Measurements from ENCODE around the gene ZNF391. TPM values are rescaled to one million over a fixed set of nuclear protein-coding genes. Genes with fewer than 3 reads are reported as not detected.

ZNF391 gene
- total and polyA plus RNA-seq, 2 of the 4 experiments (the other 2 are of a cell fraction): 0.18 to 0.22 TPM

DNA sequence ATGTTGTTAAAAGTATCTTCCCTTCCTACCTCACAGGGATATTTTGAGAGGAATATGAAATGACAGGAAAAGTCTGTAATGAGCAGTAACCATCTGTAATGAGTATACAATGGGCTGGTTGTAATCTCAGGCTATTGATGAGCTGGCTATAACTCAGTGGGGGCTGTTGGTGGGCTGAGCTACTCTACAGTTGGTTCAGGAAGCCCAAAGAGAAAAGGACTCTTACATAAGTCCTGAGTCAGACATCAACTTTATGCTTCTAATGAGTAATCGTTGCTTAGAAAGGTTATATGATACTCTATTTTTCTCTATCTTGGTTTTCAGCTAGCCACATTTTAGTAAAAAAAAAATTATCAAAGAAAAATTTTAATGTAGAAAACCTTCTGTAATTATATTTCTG, 26.4 kb downstream of the ZNF391 start:
- CTCF ChIA-PET: no interaction called here
- H3K4me3 ChIP-seq (ENCODE audit: insufficient read depth, low read depth, low read length): no peak overlapping the region
- no peaks in the 10 kb centered on the region for H3K9me3 ChIP-seq (ENCODE audit: control insufficient read depth, insufficient read depth, low read length)
- no peaks in the 10 kb centered on the region for H3K9me1 ChIP-seq (ENCODE audit: insufficient read depth, low read length)
- H4K5ac ChIP-seq (ENCODE audit: low read depth, low read length): no peak overlapping the region
- no peak overlapping the region for H2BK20ac ChIP-seq (ENCODE audit: low read depth, low read length)
- dilution Hi-C loops (cut with HindIII; ENCODE audit: low sequenced_read_pairs, unreplicated experiment) (no loop called here), intact Hi-C loops (cut with micrococcal nuclease) (no loop called here), in situ Hi-C loops (cut with MboI; ENCODE audit: low sequenced_read_pairs) (no loop called here)
- no peak overlapping the region for H3K4ac ChIP-seq (ENCODE audit: low read depth, low read length)
- BruUV-seq (replicated peaks): no TSS peak
- ATAC-seq (ENCODE audit: low read depth): no peak
- H2AFZ ChIP-seq (replicated peaks; ENCODE audit: low read length, poor library complexity): no peak overlapping the region
- H2AK9ac ChIP-seq (replicated peaks; ENCODE audit: low read depth, low read length, poor library complexity): no peak overlapping the region
- TF ChIP-seq RAD21 (IDR thresholded peaks at IDR 0.05; ENCODE audit: low read length) (no peak), FOS (IDR thresholded peaks at IDR 0.05; ENCODE audit: low read depth, low read length) (no peak), MAFK (IDR thresholded peaks at IDR 0.05; ENCODE audit: low read depth, low read length) (no peak), CEBPB (IDR thresholded peaks at IDR 0.05; ENCODE audit: low read depth, low read length) (no peak), MXI1 (IDR thresholded peaks at IDR 0.05; ENCODE audit: borderline replicate concordance, low read depth, low read length) (no peak), BHLHE40 (IDR thresholded peaks at IDR 0.05; ENCODE audit: low read depth, low read length) (no peak), RFX5 (IDR thresholded peaks at IDR 0.05; ENCODE audit: low read depth, low read length) (no peak), RCOR1 (IDR thresholded peaks at IDR 0.05; ENCODE audit: insufficient replicate concordance, low read length) (no peak), MAZ (IDR thresholded peaks at IDR 0.05; ENCODE audit: borderline replicate concordance, low read depth, low read length) (no peak), NFE2L2 (IDR thresholded peaks at IDR 0.05; ENCODE audit: low read depth, low read length) (no peak), CHD1 (IDR thresholded peaks at IDR 0.05; ENCODE audit: low read depth, low read length) (no peak), POLR2A (IDR thresholded peaks at IDR 0.05; ENCODE audit: low read depth, low read length) (no peak), SMC3 (IDR thresholded peaks at IDR 0.05; ENCODE audit: low read depth, low read length) (no peak)
- TF ChIP-seq, protein P1, sequence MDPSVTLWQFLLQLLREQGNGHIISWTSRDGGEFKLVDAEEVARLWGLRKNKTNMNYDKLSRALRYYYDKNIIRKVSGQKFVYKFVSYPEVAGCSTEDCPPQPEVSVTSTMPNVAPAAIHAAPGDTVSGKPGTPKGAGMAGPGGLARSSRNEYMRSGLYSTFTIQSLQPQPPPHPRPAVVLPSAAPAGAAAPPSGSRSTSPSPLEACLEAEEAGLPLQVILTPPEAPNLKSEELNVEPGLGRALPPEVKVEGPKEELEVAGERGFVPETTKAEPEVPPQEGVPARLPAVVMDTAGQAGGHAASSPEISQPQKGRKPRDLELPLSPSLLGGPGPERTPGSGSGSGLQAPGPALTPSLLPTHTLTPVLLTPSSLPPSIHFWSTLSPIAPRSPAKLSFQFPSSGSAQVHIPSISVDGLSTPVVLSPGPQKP (IDR thresholded peaks at IDR 0.05; ENCODE audit: borderline replicate concordance, low read depth, low read length): no peak
- TF ChIP-seq, protein P2, sequence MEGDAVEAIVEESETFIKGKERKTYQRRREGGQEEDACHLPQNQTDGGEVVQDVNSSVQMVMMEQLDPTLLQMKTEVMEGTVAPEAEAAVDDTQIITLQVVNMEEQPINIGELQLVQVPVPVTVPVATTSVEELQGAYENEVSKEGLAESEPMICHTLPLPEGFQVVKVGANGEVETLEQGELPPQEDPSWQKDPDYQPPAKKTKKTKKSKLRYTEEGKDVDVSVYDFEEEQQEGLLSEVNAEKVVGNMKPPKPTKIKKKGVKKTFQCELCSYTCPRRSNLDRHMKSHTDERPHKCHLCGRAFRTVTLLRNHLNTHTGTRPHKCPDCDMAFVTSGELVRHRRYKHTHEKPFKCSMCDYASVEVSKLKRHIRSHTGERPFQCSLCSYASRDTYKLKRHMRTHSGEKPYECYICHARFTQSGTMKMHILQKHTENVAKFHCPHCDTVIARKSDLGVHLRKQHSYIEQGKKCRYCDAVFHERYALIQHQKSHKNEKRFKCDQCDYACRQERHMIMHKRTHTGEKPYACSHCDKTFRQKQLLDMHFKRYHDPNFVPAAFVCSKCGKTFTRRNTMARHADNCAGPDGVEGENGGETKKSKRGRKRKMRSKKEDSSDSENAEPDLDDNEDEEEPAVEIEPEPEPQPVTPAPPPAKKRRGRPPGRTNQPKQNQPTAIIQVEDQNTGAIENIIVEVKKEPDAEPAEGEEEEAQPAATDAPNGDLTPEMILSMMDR (conservative IDR thresholded peaks at IDR 0.05; ENCODE audit: low read depth, low read length): no peak
- TF ChIP-seq, protein P3, sequence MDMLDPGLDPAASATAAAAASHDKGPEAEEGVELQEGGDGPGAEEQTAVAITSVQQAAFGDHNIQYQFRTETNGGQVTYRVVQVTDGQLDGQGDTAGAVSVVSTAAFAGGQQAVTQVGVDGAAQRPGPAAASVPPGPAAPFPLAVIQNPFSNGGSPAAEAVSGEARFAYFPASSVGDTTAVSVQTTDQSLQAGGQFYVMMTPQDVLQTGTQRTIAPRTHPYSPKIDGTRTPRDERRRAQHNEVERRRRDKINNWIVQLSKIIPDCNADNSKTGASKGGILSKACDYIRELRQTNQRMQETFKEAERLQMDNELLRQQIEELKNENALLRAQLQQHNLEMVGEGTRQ (IDR thresholded peaks at IDR 0.05; ENCODE audit: low read depth, low read length): no peak
- no peak overlapping the region for H3K18ac ChIP-seq (ENCODE audit: low read depth, low read length)
- no CpG with 5 or more reads among the region's 1 CpG for WGBS, 2 experiments (ENCODE audit: extremely low coverage in 2 of 2, insufficient read length in 1 of 2)
- no peak overlapping the region for H2BK15ac ChIP-seq (ENCODE audit: low read depth, low read length)
- no peak overlapping the region for H2BK5ac ChIP-seq (ENCODE audit: low read depth, low read length, poor library complexity, severe bottlenecking)
- H3K4me2 ChIP-seq (ENCODE audit: low read depth, low read length): no peak overlapping the region
- no peaks in the 10 kb centered on the region for H3K27me3 ChIP-seq (ENCODE audit: control insufficient read depth, insufficient read depth, low read length)
- no peaks in the 10 kb centered on the region for H3K4me1 ChIP-seq (ENCODE audit: control insufficient read depth, insufficient read depth, low read length)
- no peak overlapping the region for H4K8ac ChIP-seq (ENCODE audit: low read depth in 2 of 2, low read length in 2 of 2)
- H2BK120ac ChIP-seq (ENCODE audit: low read depth, low read length): no peak overlapping the region
- no peak overlapping the region for H3K27ac ChIP-seq (ENCODE audit: insufficient read depth, low read length)
- no peak overlapping the region for H3K9ac ChIP-seq (ENCODE audit: low read depth, low read length)
- H2AK5ac ChIP-seq (ENCODE audit: low read depth, low read length): no peak overlapping the region
- H4K20me1 ChIP-seq (ENCODE audit: insufficient read depth, low read length): no peaks in the 10 kb centered on the region
- no peaks in the 10 kb centered on the region for H3K36me3 ChIP-seq (ENCODE audit: control insufficient read depth, insufficient read depth, low read length)
- no peak overlapping the region for H4K91ac ChIP-seq (ENCODE audit: insufficient read depth, low read depth, low read length)
- no peak for DNase-seq
- no peak overlapping the region for H3K23ac ChIP-seq (ENCODE audit: low read depth, low read length)
- no peak overlapping the region for H3K14ac ChIP-seq (replicated peaks; ENCODE audit: low read depth, low read length)
- no peak overlapping the region for H3K56ac ChIP-seq (ENCODE audit: extremely low read depth, insufficient read depth, low read length)
- POLR2A ChIA-PET (ENCODE audit: unreplicated experiment): no interaction called here
- no peaks in the 10 kb centered on the region for H3K79me1 ChIP-seq (ENCODE audit: low read depth in 1 of 2, low read length in 2 of 2)
